HG03439 (cell line): ENCODE results near the gene TBRG4.

Experiments used
- ATAC-seq: cut with Tn5 transposase; IDR thresholded peaks from one replicate; pipeline ENCODE4 v1.9.1; 2021; ENCODE audit warnings: mild to moderate bottlenecking, moderate library complexity; ENCODE audit not compliant: unreplicated experiment

TBRG4 gene

DNA sequence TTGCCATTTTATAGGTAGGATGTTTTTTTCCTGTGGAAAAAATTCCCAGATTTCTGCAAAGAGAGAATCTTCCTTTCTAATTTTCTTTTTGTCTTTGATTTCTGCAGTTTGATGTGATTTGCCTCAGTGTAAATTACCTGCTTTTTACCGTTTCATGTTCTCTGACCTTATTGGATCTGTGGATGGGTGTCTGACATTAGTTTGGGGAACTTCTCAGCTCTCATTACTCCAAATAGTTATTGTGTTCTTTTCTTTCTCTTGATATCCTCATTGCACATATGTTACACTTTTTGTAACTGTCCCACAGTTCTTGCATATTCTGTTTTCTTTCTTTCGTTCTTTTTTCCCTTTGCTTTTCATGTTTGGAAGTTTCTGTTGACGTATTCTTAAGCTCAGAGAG lies 51.2 kb downstream of the TBRG4 start:
- ATAC-seq, result no peak

DNA sequence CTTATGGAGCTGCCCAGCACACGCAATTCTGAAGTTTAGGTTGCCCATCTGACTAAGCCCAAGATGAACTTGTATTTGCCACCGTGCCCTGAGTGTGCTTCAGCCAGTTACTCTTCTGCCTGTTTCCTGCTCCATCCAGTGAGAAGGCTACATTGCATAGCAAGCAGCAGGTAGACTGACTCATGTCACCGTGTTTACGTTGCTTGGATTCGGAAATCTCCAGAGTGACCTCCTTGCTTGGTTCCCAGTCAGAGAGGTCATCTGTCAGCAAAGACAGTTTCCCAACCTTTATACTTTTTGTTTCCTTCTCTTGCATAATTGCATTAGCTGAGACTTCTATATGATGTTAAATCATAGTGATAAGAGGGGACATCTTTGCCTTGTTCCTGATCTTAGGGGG lies 53.6 kb downstream of the TBRG4 start:
- no peak for ATAC-seq

DNA sequence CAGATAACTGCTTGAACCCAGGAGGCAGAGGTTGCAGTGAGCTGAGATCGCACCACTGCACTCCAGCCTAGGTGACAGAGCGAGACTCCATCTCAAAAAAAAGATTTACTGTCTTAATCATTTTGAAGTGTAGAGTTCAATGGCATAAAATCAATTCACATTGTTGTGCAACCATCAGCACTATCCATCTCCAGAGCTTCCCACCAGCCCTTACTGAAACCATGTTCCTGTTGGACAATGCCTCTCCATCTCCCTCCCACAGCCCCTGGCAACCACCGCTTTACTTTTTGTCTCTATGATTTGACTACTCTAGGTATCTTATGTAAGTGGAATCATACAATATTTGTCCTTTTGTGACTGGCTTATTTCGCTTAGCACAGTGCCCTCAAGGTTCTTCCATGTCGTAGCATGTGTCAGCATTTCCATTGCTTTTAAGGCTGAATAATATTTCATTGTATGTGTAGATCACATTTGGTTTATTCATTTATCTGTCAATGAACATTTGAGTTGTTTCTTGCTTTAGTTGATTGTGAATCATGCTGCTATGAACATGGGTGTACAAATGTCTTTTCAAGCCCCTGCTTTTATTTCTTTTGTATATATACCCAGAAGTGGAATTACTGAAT lies 55.8 kb downstream of the TBRG4 start:
- ATAC-seq, result no peak

DNA sequence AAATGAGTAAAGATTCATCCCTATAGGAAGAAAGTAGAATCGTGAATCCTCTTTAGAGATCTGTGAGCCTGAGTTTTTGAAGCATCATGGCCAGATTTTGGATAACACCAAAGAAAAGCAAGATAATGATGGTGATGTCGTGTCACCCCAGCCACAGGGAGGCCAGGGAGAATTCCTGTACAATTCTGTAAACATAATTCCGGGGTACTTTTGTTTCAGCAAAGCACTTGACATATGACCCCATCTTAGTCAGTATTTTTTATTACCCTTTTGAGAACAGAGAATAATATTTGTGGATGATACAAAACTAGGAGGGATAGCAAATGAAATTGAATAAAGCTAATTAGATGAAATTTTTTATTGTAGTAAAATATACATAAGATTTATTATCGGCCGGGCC lies 56.5 kb downstream of the TBRG4 start:
- no peak for ATAC-seq

DNA sequence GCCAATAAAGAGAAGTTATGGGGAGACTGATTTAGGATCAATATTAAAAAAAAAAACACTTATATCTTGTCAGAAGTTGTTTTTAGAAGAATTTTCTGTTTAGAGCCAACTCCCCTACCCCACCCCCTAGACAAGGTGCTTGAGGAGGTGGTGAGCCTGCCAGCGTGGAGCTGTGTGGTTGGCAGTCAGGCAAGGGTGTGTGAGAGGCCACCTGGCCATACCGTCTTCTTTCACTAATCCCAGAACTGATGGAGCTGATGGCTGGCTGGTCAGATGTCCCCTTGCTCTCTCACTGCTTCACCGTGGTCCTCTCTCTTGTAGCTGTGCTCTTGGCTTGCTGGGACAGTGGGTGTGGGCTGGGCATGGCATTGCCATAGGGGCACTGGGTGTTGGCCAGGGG lies 57.1 kb downstream of the TBRG4 start:
- ATAC-seq, result no peak

DNA sequence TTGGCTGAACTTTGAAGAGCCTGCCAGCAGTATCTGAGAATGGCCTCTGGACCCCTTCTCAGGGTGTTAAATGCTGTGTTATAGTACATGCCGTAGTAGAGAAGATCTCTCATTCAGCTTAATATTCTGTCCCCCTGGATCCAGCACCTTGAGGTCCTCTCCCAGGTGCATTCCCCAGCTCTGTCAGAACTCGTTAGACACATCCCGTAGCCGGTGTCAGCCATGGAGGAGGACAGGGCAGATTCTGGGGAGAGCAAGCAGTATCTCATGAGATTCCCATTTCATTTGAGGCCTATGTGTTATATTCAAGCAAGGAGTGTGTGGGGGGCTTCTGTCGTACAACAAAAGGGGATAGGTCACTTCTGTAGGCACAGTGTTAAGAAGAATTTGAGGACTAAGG lies 57.6 kb downstream of the TBRG4 start:
- ATAC-seq, result no peak

DNA sequence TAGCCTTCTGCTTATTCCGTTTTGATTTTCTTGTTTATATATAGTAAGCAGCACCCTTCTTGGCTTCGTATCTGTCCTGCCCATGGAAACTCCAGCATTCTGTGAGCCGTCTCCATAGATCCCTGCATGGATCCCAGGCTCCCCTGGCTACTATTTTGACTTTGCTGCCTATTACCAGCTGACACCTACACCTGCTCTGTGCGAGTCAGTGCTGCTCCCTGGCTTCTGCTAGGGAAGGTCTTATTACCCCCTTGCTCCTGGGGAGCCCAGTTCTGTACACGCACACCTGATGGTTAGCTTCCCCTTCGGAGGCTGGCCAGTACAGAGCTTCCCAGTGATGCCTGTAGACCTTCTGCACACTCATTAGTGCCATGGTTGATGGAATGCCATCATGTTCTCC lies 58.1 kb downstream of the TBRG4 start:
- ATAC-seq, result no peak

DNA sequence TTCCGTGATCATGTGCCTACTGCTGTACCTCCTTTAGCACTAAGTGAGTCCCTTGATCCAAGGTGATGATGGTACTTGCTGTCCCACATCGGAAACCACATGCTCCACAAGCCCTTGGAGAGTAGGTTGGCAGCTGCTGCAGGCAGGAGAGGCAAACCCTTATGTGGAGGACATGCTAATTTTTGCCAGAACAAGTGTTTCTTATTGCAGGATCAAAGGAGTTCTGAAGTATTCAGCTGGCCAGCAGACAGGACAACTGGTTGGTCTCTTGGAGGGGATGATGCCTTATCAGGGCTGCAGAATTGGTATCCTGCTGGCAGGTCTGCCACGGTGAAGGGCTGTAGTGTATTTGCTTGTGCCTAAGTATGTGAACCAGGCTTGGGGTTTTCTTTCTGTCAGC lies 59.5 kb downstream of the TBRG4 start:
- no peak for ATAC-seq

DNA sequence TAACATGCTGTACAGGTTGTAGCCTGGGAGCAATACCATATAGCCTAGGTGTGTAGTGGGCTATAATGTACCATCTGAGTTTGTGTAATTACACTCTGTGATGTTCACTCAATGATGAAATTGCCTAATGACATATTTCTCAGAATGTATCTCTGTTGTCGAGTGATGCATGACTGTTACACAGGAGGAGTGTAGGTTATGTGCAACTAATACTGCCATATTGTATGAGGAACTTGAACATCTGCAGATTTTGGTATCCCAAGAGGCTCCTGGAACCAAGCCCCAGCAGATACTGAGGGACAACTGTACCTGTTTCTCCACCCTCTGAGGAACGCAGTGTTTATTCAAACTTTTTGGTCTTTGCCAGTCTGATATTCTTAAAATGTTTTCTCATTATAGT lies 61.3 kb downstream of the TBRG4 start:
- no peak for ATAC-seq
